IMR-90 (cell line): Measurements from ENCODE around the gene EXOC4. TPM values are rescaled to one million over a fixed set of nuclear protein-coding genes. Genes with fewer than 3 reads are reported as not detected.

Experiments used
- ATAC-seq: fragments of 200-7000 bp; cut with Tn5 transposase; 2 replicates; pipeline ENCODE4 v1.9.1; 2020; ENCODE audit warnings: low read depth, mild to moderate bottlenecking, moderate library complexity
- BruUV-seq: library from RNA; stranded (reverse); fragments of 400-500 nt; replicated peaks from 2 replicates; lab custom pipeline; 2021; lab: Mats Ljungman, UMichigan
- CTCF ChIA-PET: fragments of 300-600 bp; formaldehyde crosslinking; extraction: SDS; loops from one replicate; lab custom pipeline; 2021; ENCODE audit warnings: antibody characterized with exemption; lab: Yijun Ruan, JAX
- POLR2A ChIA-PET: fragments of 300-600 bp; sonication (Branson Sonifier 250); formaldehyde crosslinking; loops from one replicate; lab custom pipeline; 2022; ENCODE audit warnings: antibody characterized with exemption; ENCODE audit not compliant: unreplicated experiment; lab: Charles Lee
- DNase-seq: peaks from one replicate; pipeline ENCODE4 v3.0.0; 2013
- H2AFZ ChIP-seq: replicated peaks from 2 replicates; pipeline ENCODE3; 2013; ENCODE audit warnings: low read length, mild to moderate bottlenecking; ENCODE audit not compliant: poor library complexity
- H2AK5ac ChIP-seq: 2 replicates; pipeline ENCODE4 v1.6.1; 2013; ENCODE audit warnings: low read depth, low read length, inconsistent platforms
- H2AK9ac ChIP-seq: replicated peaks from 2 replicates; pipeline ENCODE3; 2013; ENCODE audit warnings: mild to moderate bottlenecking, low read depth, low read length, moderate library complexity; ENCODE audit not compliant: poor library complexity
- H2BK120ac ChIP-seq: 2 replicates; pipeline ENCODE4 v1.6.1; 2013; ENCODE audit warnings: low read depth, low read length, inconsistent platforms
- H2BK15ac ChIP-seq: 3 replicates; pipeline ENCODE4 v1.6.1; 2013; ENCODE audit warnings: low read depth, low read length, inconsistent platforms
- H2BK20ac ChIP-seq: 2 replicates; pipeline ENCODE4 v1.6.1; 2013; ENCODE audit warnings: low read depth, mild to moderate bottlenecking, inconsistent platforms, low read length, moderate library complexity
- H2BK5ac ChIP-seq: 2 replicates; pipeline ENCODE4 v1.6.1; 2013; ENCODE audit warnings: mild to moderate bottlenecking, low read depth, low read length, inconsistent platforms; ENCODE audit not compliant: poor library complexity, severe bottlenecking
- H3K14ac ChIP-seq: replicated peaks from 2 replicates; pipeline ENCODE4 v1.6.1; 2013; ENCODE audit warnings: low read depth, low read length, inconsistent platforms
- H3K18ac ChIP-seq: 2 replicates; pipeline ENCODE4 v1.6.1; 2013; ENCODE audit warnings: low read depth, low read length, control low read depth
- H3K23ac ChIP-seq: 2 replicates; pipeline ENCODE4 v1.6.1; 2013; ENCODE audit warnings: low read depth, low read length, inconsistent platforms
- H3K27ac ChIP-seq: 2 replicates; pipeline ENCODE4 v1.5.1; 2013; ENCODE audit warnings: mild to moderate bottlenecking, control low read depth, low read length; ENCODE audit not compliant: insufficient read depth
- H3K27me3 ChIP-seq: 2 replicates; pipeline ENCODE4 v1.6.1; 2013; ENCODE audit warnings: low read length; ENCODE audit not compliant: control insufficient read depth, insufficient read depth
- H3K36me3 ChIP-seq: 2 replicates; pipeline ENCODE4 v1.6.1; 2013; ENCODE audit warnings: low read length, mixed read lengths; ENCODE audit not compliant: control insufficient read depth, insufficient read depth
- H3K4ac ChIP-seq: 2 replicates; pipeline ENCODE4 v1.6.1; 2013; ENCODE audit warnings: low read depth, low read length, inconsistent platforms
- H3K4me1 ChIP-seq: 2 replicates; pipeline ENCODE4 v1.6.1; 2013; ENCODE audit warnings: low read length, mixed read lengths; ENCODE audit not compliant: control insufficient read depth, insufficient read depth
- H3K4me2 ChIP-seq: 2 replicates; pipeline ENCODE4 v1.6.1; 2013; ENCODE audit warnings: low read depth, mild to moderate bottlenecking, control low read depth, low read length, moderate library complexity
- H3K4me3 ChIP-seq: 2 replicates; pipeline ENCODE4 v1.5.1; 2013; ENCODE audit warnings: low read depth, mild to moderate bottlenecking, control low read depth, low read length, moderate library complexity; ENCODE audit not compliant: insufficient read depth
- H3K56ac ChIP-seq: 2 replicates; pipeline ENCODE4 v1.6.1; 2013; ENCODE audit warnings: low read length, inconsistent platforms; ENCODE audit not compliant: insufficient read depth; ENCODE audit errors: extremely low read depth
- H3K79me1 ChIP-seq, 2 experiments: 2 replicates each; pipeline ENCODE4 v1.6.1; 2013; ENCODE audit warnings: low read length in 2 of 2, inconsistent platforms in 1 of 2, low read depth in 1 of 2
- H3K9ac ChIP-seq: 2 replicates; pipeline ENCODE4 v1.6.1; 2013; ENCODE audit warnings: low read depth, low read length, control low read depth
- H3K9me1 ChIP-seq: 2 replicates; pipeline ENCODE4 v1.6.1; 2013; ENCODE audit warnings: low read length, inconsistent platforms; ENCODE audit not compliant: insufficient read depth
- H3K9me3 ChIP-seq: 2 replicates; pipeline ENCODE4 v1.6.1; 2013; ENCODE audit warnings: low read length; ENCODE audit not compliant: control insufficient read depth, insufficient read depth
- H4K20me1 ChIP-seq: 2 replicates; pipeline ENCODE4 v1.6.1; 2013; ENCODE audit warnings: low read length, inconsistent platforms; ENCODE audit not compliant: insufficient read depth
- H4K5ac ChIP-seq: 2 replicates; pipeline ENCODE4 v1.6.1; 2013; ENCODE audit warnings: mild to moderate bottlenecking, low read depth, low read length, control low read depth
- H4K8ac ChIP-seq, 2 experiments: 2 replicates each; pipeline ENCODE4 v1.6.1; 2013; ENCODE audit warnings: low read depth in 2 of 2, low read length in 2 of 2, control low read depth in 1 of 2, inconsistent platforms in 1 of 2
- H4K91ac ChIP-seq: 2 replicates; pipeline ENCODE4 v1.6.1; 2013; ENCODE audit warnings: low read depth, low read length, inconsistent platforms; ENCODE audit not compliant: insufficient read depth
- CTCF ChIP-seq: conservative IDR thresholded peaks from 2 replicates; pipeline ENCODE4 v1.5.1; 2012; ENCODE audit warnings: mild to moderate bottlenecking, low read depth, low read length, improper control_type of control experiment
- NFE2L2 ChIP-seq: fragments of 150-350 bp; IDR thresholded peaks from 2 replicates; pipeline ENCODE4 v1.6.1; 2016; ENCODE audit warnings: low read depth, mild to moderate bottlenecking, low read length
- POLR2A ChIP-seq: IDR thresholded peaks from 2 replicates; pipeline ENCODE4 v1.6.1; 2012; ENCODE audit warnings: mild to moderate bottlenecking, low read depth, low read length
- WGBS, 2 experiments: methylation state at CpG; one replicate each; pipeline versions ENCODE4 v1.1.5 to v1.1.7; 2013; ENCODE audit warnings: missing lambda C conversion rate in 2 of 2; ENCODE audit not compliant: insufficient read length in 1 of 2; ENCODE audit errors: extremely low coverage in 2 of 2; 5-methylcytosine and 5-hydroxymethylcytosine counted together
- dilution Hi-C: fragments of 300-500 bp; cut with HindIII; formaldehyde crosslinking; loops from one replicate; pipeline ENCODE4 v1.14.3; 2018; ENCODE audit warnings: low sequenced_read_pairs; ENCODE audit not compliant: unreplicated experiment
- in situ Hi-C: fragments of 300-500 bp; cut with MboI; formaldehyde crosslinking; loops from 3 replicates; pipeline ENCODE4 v1.14.3; 2019; ENCODE audit warnings: low sequenced_read_pairs, inconsistent platforms, mixed read lengths
- intact Hi-C: fragments of 100-400 bp; cut with micrococcal nuclease; formaldehyde crosslinking; loops from 2 replicates; pipeline ENCODE4 v1.10.0; 2022
- polyA plus RNA-seq, 3 experiments: library from polyadenylated mRNA; depleted of rRNA; stranded (reverse); fragments of >200 nt; gene quantifications; 2 replicates each; pipeline ENCODE4 v1.2.3, GENCODE V29; 2012; ENCODE audit warnings: low replicate concordance in 1 of 3
- total RNA-seq: library from RNA; depleted of rRNA; stranded (reverse); fragments of >200 nt; gene quantifications from 2 replicates; pipeline ENCODE4 v1.2.3, GENCODE V29; 2012

Gene EXOC4
- total and polyA plus RNA-seq, 2 of the 4 experiments (the other 2 are of a cell fraction), result 25.4 to 94.6 TPM

DNA sequence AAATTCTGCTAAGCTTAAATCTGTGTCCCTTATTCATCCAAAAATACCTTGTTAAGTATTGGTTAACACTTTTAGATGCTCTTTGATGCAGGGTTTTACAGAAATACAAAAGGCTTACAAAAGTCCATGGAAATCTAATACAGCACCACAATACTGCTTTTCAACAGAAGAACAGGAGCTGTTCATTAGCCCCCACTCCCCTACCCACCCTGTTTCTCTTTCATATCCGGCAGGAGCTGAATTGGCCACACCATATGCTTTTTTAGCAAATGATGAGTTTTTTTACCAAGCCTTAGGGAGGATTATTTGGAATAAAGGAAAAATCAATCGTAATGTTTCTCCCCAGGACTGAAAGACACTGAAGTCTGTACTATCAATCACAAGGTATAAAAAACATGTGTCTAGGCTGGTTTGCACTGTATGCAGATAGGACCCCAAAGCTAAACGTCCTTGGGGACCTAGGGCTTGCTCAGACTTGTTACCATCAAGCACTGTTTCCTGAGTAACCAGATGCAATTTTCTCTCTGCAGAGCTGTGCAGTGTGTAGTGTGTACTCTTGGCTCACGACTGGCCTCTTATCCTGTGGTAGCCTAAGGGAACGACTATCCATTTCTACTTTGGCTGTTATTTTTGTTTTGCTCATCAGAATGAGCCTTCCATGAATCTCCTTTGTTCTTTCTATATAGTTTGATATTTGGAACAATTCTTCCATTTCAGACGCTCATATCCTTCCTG is 731.0 kb downstream of the EXOC4 start:
- H3K56ac ChIP-seq, result no peak overlapping the region
- H3K36me3 ChIP-seq, result no peaks in the 10 kb centered on the region
- POLR2A ChIA-PET, result no interaction called here
- TF ChIP-seq NFE2L2 (no peak), CTCF (no peak), POLR2A (no peak)
- H2AK9ac ChIP-seq, result no peak overlapping the region
- no peak overlapping the region for H3K23ac ChIP-seq
- H2BK15ac ChIP-seq, result no peak overlapping the region
- H4K91ac ChIP-seq, result no peak overlapping the region
- no peaks in the 10 kb centered on the region for H3K79me1 ChIP-seq
- no peak for ATAC-seq
- no peaks in the 10 kb centered on the region; the same call in 1 of the 2 replicates for H3K9me1 ChIP-seq
- H3K4me3 ChIP-seq, result no peak overlapping the region
- H2BK5ac ChIP-seq, result no peak overlapping the region
- H3K9ac ChIP-seq, result no peak overlapping the region
- no peak overlapping the region for H2BK20ac ChIP-seq
- no peaks in the 10 kb centered on the region for H3K27me3 ChIP-seq
- dilution Hi-C loops (no loop called here), in situ Hi-C loops (no loop called here), intact Hi-C loops (loop anchor here (10.0 kb wide), 1 partner anchor 529 kb away; no protein-coding TSS in a partner anchor)
- no peak overlapping the region for H3K4me2 ChIP-seq
- no peaks in the 10 kb centered on the region for H3K9me3 ChIP-seq
- H4K20me1 ChIP-seq, result no peaks in the 10 kb centered on the region
- no peak overlapping the region for H3K27ac ChIP-seq
- H3K14ac ChIP-seq, result no peak overlapping the region
- no peaks in the 10 kb centered on the region for H3K4me1 ChIP-seq
- no peak overlapping the region for H3K4ac ChIP-seq
- no TSS peak for BruUV-seq
- no peak overlapping the region for H3K18ac ChIP-seq
- DNase-seq, result no peak
- 40% methylated on average over 1 of the region's 6 CpGs; no CpG with 5 or more reads in 1 of the 2 experiments for WGBS, 2 experiments
- H2AK5ac ChIP-seq, result no peak overlapping the region
- no peak overlapping the region for H2BK120ac ChIP-seq
- CTCF ChIA-PET, result no interaction called here
- no peak overlapping the region for H4K8ac ChIP-seq
- no peak overlapping the region for H4K5ac ChIP-seq
- no peak overlapping the region for H2AFZ ChIP-seq
